Hepatocyte (in vitro differentiated cells): ENCODE measurements around the gene SLC10A3.

Experiments
- CTCF ChIP-seq: fragments of 200-600 bp; sonication (generic); IDR thresholded peaks from 2 replicates; pipeline ENCODE4 v1.5.1; 2016; ENCODE audit warnings: antibody characterized with exemption, mild to moderate bottlenecking; ENCODE audit not compliant: poor library complexity
- EZH2 ChIP-seq: fragments of 200-600 bp; sonication (generic); IDR thresholded peaks from 2 replicates; pipeline ENCODE4 v1.6.1; 2016; ENCODE audit warnings: antibody characterized with exemption, mild to moderate bottlenecking, borderline replicate concordance

GRCh38 chrX:154465601-154466000 is 24.8 kb downstream of the SLC10A3 start:
- no peak for TF ChIP-seq CTCF
- no peak for TF ChIP-seq EZH2
